Sigmoid colon (tissue), 7 donors: Measurements from ENCODE around the gene GATA1. TPM values are rescaled to one million over a fixed set of nuclear protein-coding genes. Genes with fewer than 3 reads are reported as not detected.

ENCODE experiments used
- DNase-seq: peaks from one replicate; pipeline ENCODE4 v3.0.0-alpha.2; 2019
- H3K27ac ChIP-seq, 4 donors: fragments of 200-600 bp; sonication (generic); one replicate each; pipeline ENCODE4 v1.5.1; 2016 to 2019; ENCODE audit warnings: mild to moderate bottlenecking in 1 of 4
- H3K27me3 ChIP-seq, 3 donors: fragments of 200-600 bp; sonication (generic); one replicate each; pipeline ENCODE4 v1.5.1; 2019; ENCODE audit warnings: mild to moderate bottlenecking in 1 of 3
- H3K36me3 ChIP-seq, 4 donors: fragments of 200-600 bp; sonication (generic); one replicate each; pipeline ENCODE4 v1.5.1; 2016 to 2019
- H3K4me1 ChIP-seq, 4 donors: fragments of 200-600 bp; sonication (generic); one replicate each; pipeline ENCODE4 v1.5.1; 2017 to 2019
- H3K4me3 ChIP-seq, 4 donors: fragments of 200-600 bp; sonication (generic); one replicate each; pipeline ENCODE4 v1.5.1; 2017 to 2019; ENCODE audit warnings: mild to moderate bottlenecking in 2 of 4, moderate library complexity in 1 of 4
- H3K9me3 ChIP-seq, 4 donors: fragments of 200-600 bp in 3 of 4; sonication (generic) in 3 of 4; one replicate each; pipeline versions ENCODE4 v1.5.1 to v1.6.1; 2013 to 2019
- CTCF ChIP-seq, 4 experiments: fragments of 450-650 bp in 3 of 4; fragments of 200-600 bp in 1 of 4; IDR thresholded peaks; one replicate each; pipeline ENCODE4 v1.5.1; 2016 to 2019; ENCODE audit warnings: antibody characterized with exemption in 4 of 4, mild to moderate bottlenecking in 3 of 4, moderate library complexity in 2 of 4
- EP300 ChIP-seq, 4 donors: sonication (generic); formaldehyde crosslinking; IDR thresholded peaks; one replicate each; pipeline ENCODE4 v1.6.1; 2017; ENCODE audit warnings: antibody characterized with exemption in 4 of 4
- POLR2A ChIP-seq, 2 donors: fragments of 450-650 bp; IDR thresholded peaks; one replicate each; pipeline ENCODE4 v1.6.1; 2016; ENCODE audit warnings: antibody characterized with exemption in 2 of 2, mild to moderate bottlenecking in 2 of 2, moderate library complexity in 2 of 2
- POLR2AphosphoS5 ChIP-seq, 4 donors: sonication (generic); formaldehyde crosslinking; IDR thresholded peaks; one replicate each; pipeline ENCODE4 v1.6.1; 2017; ENCODE audit warnings: antibody characterized with exemption in 4 of 4
- WGBS, 2 donors: extraction: QIAGEN DNeasy Blood & Tissue Kit; methylation state at CpG; one replicate each; pipeline ENCODE4 v1.1.7; 2013; 5-methylcytosine and 5-hydroxymethylcytosine counted together
- intact Hi-C: fragments of 100-400 bp; cut with DNase I; formaldehyde crosslinking; loops from one replicate; pipeline ENCODE4 v1.15.1; 2023
- polyA plus RNA-seq, 3 donors: library from polyadenylated mRNA; stranded (reverse); fragments of 200-250 nt; gene quantifications; one replicate each; pipeline ENCODE4 v1.2.3, GENCODE V29; 2013
- total RNA-seq, 4 donors: library from RNA; depleted of rRNA; stranded (reverse); fragments of >200 nt; gene quantifications; one replicate each; pipeline ENCODE4 v1.1.0, GENCODE V29; 2016
- donor health status: healthy with polysubstance abuse.
- donor health status: Bipolar disorder and iron deficiency.
- donor health status: healthy.

GATA1 gene
- total and polyA plus RNA-seq, 7 donors, result not detected

- peaks cover 0 to 6% (median 2%) of the 10 kb centered on the region in 4 donors for H3K4me1 ChIP-seq
- 95 to 96% methylated on average over 8 of the region's 8 CpGs for WGBS, 2 donors
- H3K27me3 ChIP-seq, result no peaks in the 10 kb centered on the region
- no peak overlapping the region for H3K4me3 ChIP-seq
- H3K36me3 ChIP-seq, result no peaks in the 10 kb centered on the region
- TF ChIP-seq POLR2AphosphoS5 (IDR thresholded peaks at IDR 0.05) (no peak), EP300 (IDR thresholded peaks at IDR 0.05) (no peak), POLR2A (IDR thresholded peaks at IDR 0.05) (no peak), CTCF (IDR thresholded peaks at IDR 0.05) (no peak)
- intact Hi-C loops, result no loop called here
- DNase-seq, result no peak
- H3K27ac ChIP-seq, result no peak overlapping the region
- H3K9me3 ChIP-seq, result no peaks in the 10 kb centered on the region
These were observed 44.6 kb upstream of the GATA1 start for GRCh38 chrX:48741834-48742233.

GRCh38 chrX:48745222-48745621 is 41.2 kb upstream of the GATA1 start:
- no peak for TF ChIP-seq CTCF (IDR thresholded peaks at IDR 0.05)
- no peak for TF ChIP-seq POLR2AphosphoS5 (IDR thresholded peaks at IDR 0.05)
- TF ChIP-seq POLR2A (IDR thresholded peaks at IDR 0.05), result no peak
- TF ChIP-seq EP300 (IDR thresholded peaks at IDR 0.05), result no peak
- H3K4me3 ChIP-seq, result no peak overlapping the region
- H3K27me3 ChIP-seq, result no peaks in the 10 kb centered on the region
- intact Hi-C loops, result no loop called here
- WGBS, 2 donors, result 88 to 95% methylated on average over 2 to 4 of the region's 4 CpGs
- H3K9me3 ChIP-seq, result no peaks in the 10 kb centered on the region
- no peak overlapping the region for H3K27ac ChIP-seq
- H3K4me1 ChIP-seq, result no peaks in the 10 kb centered on the region
- DNase-seq, result no peak
- no peaks in the 10 kb centered on the region for H3K36me3 ChIP-seq

GRCh38 chrX:48747415-48748016 is 38.9 kb upstream of the GATA1 start:
- 65 to 76% methylated on average over 8 of the region's 8 CpGs for WGBS, 2 donors
- Histone ChIP-seq H3K4me1 (no peaks in the 10 kb centered on the region), H3K9me3 (no peaks in the 10 kb centered on the region), H3K4me3 (no peak overlapping the region), H3K27me3 (no peaks in the 10 kb centered on the region), H3K36me3 (no peaks in the 10 kb centered on the region), H3K27ac (no peak overlapping the region)
- no peak for TF ChIP-seq POLR2AphosphoS5 (IDR thresholded peaks at IDR 0.05)
- TF ChIP-seq CTCF (IDR thresholded peaks at IDR 0.05), result no peak
- no peak for TF ChIP-seq POLR2A (IDR thresholded peaks at IDR 0.05)
- no peak for TF ChIP-seq EP300 (IDR thresholded peaks at IDR 0.05)
- no peak for DNase-seq
- intact Hi-C loops, result no loop called here

- intact Hi-C loops, result no loop called here
- Histone ChIP-seq H3K27ac (no peak overlapping the region), H3K9me3 (no peaks in the 10 kb centered on the region), H3K4me3 (no peak overlapping the region), H3K4me1 (no peaks in the 10 kb centered on the region), H3K27me3 (no peaks in the 10 kb centered on the region), H3K36me3 (no peaks in the 10 kb centered on the region)
- 83 to 87% methylated on average over 5 of the region's 5 CpGs for WGBS, 2 donors
- TF ChIP-seq EP300 (IDR thresholded peaks at IDR 0.05) (no peak), POLR2AphosphoS5 (IDR thresholded peaks at IDR 0.05) (no peak), POLR2A (IDR thresholded peaks at IDR 0.05) (no peak), CTCF (IDR thresholded peaks at IDR 0.05) (no peak)
- no peak for DNase-seq
These were observed 37.2 kb upstream of the GATA1 start for GRCh38 chrX:48749182-48749581.

GRCh38 chrX:48751343-48751742 is 35.0 kb upstream of the GATA1 start:
- Histone ChIP-seq H3K4me3 (no peak overlapping the region), H3K27ac (no peak overlapping the region), H3K9me3 (no peaks in the 10 kb centered on the region), H3K36me3 (no peaks in the 10 kb centered on the region), H3K27me3 (no peaks in the 10 kb centered on the region), H3K4me1 (no peaks in the 10 kb centered on the region)
- intact Hi-C loops, result no loop called here
- 82 to 86% methylated on average over 3 of the region's 3 CpGs for WGBS, 2 donors
- TF ChIP-seq EP300 (IDR thresholded peaks at IDR 0.05), result no peak
- TF ChIP-seq CTCF (IDR thresholded peaks at IDR 0.05), result no peak
- TF ChIP-seq POLR2A (IDR thresholded peaks at IDR 0.05), result no peak
- no peak for TF ChIP-seq POLR2AphosphoS5 (IDR thresholded peaks at IDR 0.05)
- DNase-seq, result no peak
